GM11168 (cell line): ENCODE measurements around the gene ZNF839.
"Not testable (repeated sequence)": the region's sequence is repeated elsewhere in the genome, so short reads cannot be mapped to it uniquely, and the experiment has no call there.

Experiments
- in situ Hi-C: fragments of 300-500 bp; cut with MboI; formaldehyde crosslinking; loops from one replicate; pipeline ENCODE4 v1.12.0; 2022; ENCODE audit warnings: low sequenced_read_pairs; ENCODE audit not compliant: unreplicated experiment

ZNF839 gene

DNA sequence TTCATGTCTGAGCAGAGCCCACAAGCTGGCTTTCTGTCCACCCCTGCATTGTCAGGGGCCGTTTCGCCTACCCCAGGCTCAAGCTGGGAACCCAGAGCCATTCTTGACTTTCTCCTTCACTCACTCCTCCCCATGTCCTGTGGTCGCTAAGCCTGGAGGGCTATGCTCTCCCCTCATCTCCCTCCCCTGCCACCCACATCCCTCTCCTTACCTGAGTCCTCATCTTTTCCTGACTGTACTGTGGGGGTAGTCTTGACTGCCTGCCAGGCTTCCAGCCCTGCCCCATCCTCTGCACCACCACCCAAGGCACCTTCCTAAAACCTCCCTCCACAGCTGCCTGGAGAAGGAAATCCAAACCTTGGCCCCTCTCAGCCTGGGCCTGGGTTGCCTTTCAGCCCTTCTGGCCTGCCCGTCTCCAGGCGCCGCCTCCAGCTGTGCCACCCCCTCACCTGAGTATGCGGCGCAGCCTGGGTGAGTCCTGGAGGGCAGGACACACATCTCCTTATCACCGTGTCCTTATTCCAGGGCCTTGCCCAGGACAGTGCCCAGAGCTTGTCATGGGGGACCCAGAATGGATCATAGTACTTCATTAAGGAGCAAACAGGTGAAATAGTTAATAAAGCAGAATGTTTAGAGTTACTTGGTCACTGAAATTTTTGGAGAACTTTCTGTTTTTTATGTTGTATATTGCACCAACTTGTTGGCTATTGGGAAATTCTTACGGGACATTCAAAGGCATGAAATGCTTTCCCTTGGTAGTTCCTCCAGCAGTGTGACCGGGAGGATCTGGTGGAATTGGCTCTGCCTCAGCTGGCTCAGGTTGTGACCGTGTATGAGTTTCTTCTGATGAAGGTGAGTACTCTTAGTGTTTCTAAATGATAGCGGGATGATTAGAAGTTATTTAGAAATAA, 14.5 kb downstream of the ZNF839 start:
- in situ Hi-C loops = no loop called here

DNA sequence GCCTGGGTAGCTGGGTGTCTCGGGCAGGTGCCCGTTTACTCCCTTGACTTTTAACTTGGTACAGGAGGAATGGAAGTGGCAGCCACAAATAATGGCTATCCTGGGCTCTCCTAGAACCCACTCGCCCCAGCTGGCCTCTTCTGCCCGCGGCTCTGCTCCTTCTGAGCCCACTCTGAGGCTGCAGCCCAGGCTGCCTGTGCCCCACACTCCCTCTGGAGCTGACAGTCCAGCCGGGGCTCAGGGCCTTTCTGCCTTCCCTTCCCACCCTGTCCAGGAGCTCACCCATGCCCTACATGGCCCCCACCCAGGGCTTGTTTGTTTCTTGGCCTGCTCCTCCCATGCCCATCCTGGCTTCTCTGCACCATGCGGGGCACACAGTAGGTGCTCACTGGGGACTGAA, 15.6 kb downstream of the ZNF839 start:
- in situ Hi-C loops = no loop called here

DNA sequence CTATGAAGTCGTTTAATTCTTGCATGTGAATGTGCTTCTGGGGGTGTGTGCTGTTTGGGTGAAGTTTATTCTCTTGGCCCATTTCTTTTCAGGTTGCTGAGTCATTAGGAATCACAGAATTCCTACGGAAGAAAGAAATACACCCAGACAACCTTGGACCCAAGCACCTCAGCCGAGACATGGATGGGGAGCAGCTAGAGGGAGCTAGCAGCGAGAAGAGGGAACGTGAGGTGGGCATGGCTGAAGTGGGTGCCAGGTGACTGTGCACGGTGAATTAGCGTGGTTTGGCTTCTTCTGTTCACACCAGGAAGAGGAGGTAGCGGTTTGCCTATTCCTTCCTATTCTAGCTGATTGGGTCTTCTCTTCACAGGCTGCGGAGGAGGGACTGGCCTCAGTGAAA, 19.2 kb downstream of the ZNF839 start:
- in situ Hi-C loops = no loop called here

DNA sequence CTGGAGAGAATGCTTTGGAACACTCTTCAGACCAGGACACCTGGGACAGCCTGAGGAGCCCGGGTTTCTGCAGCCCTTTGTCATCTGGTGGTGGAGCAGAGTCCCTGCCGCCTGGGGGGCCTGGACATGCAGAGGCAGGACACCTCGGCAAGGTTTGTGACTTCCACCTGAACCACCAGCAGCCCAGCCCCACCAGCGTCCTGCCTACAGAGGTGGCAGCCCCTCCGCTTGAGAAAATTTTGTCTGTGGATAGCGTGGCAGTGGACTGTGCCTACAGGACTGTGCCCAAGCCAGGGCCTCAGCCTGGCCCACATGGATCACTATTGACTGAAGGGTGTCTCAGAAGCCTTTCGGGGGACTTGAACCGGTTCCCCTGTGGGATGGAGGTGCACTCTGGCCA, 22.0 kb downstream of the ZNF839 start:
- in situ Hi-C loops = no loop called here

DNA sequence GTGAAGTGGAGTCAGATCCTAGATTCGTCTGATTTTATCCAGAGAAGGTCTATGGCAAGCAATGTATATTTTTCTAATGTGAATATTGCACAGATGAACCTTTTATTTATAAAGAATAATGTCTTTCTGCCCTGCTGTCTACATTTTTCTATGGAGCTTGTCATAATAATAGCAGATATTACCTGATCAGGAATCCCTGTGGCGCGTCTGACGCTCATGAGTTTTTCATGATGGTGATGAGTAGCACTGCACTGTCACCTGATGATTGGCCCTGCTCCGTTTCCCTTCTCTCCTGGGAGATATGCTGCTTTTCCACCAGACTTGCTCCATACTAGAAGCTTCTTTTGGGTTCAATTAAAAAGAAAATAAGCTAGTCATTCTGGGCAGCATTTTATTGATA, 22.7 kb downstream of the ZNF839 start:
- in situ Hi-C loops = no loop called here

DNA sequence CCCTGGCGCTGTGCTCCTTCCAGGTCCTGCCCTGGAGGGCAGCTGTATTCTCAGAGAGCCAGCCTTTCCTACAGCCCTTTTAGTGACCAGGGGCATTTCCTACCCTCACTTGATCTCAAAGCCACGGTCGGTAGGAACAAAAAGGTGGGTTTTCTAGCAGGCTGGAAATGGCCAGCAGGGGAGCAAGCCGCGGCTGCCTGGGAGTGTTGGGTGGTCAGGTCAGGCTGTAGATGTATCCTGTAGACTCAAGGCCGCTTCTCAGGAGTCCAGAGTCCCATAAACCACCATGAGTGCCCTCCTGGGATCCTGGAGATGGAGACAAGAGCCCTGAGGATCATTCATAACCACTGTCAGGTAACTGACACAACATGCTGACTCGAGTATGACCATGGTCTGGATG, 24.5 kb downstream of the ZNF839 start:
- in situ Hi-C loops = no loop called here

DNA sequence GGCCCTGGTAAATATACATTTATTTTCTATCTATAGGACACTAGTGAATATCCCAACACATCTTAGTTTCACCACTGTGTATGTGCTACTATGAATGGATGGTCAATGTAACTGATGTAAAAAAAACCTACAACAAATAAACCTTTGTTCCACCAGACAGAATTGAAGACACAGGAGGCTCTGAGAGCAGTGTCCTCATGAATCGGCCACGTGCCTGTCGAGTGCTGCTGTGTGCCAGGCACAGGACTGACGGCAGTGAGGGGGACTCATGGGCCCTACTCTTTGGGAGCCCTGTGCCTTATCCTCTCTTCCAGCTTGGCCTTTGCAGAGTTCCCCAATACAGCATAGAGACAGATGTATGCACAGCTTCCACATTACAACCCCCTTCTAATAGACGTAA, 24.9 kb downstream of the ZNF839 start:
- in situ Hi-C loops = no loop called here

DNA sequence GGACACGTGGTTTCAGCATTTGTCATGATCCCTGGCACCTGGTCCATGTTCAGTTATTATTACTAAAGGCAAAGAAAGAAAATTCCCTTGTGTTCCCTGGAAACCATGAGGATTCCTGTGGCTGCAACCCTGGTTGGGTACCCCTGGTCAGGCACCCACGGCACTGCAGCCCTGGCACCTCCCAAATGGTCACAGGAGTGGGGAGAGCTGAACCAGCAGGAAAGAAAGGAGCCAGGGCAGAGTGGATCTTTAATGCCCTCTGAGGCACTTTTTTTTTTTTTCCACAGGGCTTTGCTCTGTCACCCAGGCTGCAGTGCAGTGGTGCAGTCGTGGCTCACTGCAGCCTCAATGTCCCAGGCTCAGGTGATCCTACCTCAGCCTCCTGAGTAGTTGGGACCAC, 25.7 kb downstream of the ZNF839 start:
- in situ Hi-C loops = no loop called here

DNA sequence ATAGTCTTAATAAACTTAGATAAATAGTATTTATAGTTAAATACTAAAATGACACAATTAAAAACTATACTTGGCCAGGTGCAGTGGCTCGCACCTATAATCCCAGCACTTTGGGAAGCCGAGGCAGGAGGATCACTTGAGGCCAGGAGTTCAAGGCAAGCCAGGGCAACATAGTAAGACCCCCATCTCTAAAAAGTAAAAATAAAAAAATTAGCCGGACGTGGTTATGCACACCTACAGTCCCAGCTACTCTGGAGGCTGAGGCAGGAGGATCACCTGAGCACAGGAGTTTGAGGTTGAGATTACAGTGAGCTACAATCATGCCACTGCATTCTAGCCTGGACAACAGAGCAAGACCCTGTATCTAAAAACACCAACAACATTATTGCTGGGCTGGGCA, 27.1 kb downstream of the ZNF839 start:
- in situ Hi-C loops = no loop called here

DNA sequence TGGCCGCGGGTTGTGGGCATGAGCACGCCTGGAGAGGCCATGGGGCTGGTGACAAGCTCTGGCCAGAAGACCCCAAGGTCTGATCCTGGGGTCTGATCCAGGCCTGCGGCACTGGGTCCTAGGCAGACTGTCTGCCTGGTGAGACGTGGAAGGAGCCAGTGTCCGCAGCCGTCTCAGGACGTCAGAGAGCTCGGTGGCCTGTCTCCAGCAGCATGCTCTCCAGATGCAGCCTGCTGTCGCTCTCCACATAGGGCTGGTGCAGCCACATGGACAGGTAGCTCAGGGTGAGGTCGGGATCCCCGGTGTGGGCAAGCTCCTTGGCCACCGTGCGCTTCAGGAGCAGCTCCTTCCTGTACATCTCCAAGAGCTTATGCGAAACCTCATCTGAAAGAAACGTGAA, 28.8 kb downstream of the ZNF839 start:
- in situ Hi-C loops = no loop called here

DNA sequence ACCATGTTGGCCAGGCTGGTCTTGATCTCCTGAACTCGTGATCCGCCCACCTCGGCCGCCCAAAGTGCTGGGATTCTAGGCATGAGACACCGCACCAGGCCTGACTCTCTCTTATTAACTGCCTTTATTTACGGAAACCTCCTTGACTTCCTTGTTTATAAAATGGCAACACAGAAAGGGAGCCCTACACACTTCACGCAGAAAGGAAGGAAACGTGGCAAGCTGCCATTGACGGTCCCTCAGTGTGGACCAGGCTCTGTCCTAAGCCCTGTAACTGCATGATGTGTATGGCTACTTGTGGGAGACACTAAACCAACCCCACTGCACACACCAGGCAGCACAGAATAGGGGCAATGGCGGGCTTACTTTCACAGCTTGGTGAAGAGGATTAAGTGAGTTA, 31.5 kb downstream of the ZNF839 start:
- in situ Hi-C loops = no loop called here

DNA sequence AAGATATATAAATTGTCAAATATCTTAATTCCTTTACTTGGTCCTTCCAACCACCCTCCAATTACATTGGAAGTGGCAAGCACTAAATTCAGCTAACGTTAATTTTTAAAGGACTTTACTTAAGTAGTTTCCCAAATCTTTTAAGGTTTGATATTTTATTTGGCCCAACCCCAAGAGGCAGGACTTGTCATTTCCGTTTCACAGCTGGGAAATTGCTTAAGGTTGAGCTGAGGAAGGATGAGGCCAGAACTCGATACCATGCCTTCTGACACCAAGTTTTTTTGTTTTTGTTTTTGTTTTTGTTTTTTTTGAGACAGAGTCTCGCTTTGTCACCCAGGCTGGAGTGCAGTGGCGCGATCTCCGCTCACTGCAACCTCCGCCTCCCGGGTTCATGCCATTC, 32.0 kb downstream of the ZNF839 start:
- in situ Hi-C loops = not testable (repeated sequence)

DNA sequence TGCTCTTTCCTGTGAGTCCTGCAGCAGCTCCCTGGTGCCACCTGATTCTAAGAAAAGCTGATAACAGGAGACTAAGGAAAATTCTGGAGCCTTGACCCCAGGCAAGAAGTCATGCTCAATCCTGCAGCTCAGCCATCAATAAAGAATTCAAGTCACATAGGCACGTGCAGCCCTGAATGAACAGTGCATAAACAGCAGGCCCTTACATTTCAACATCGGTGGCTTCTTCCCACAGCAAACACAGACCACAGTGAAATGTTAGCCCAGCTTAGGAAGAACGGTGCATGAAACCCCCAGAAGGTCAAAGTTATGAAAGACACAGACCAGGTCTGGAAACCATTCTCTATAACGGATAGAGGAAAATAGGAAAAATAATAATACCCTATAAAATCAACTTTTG, 32.7 kb downstream of the ZNF839 start:
- in situ Hi-C loops = no loop called here

DNA sequence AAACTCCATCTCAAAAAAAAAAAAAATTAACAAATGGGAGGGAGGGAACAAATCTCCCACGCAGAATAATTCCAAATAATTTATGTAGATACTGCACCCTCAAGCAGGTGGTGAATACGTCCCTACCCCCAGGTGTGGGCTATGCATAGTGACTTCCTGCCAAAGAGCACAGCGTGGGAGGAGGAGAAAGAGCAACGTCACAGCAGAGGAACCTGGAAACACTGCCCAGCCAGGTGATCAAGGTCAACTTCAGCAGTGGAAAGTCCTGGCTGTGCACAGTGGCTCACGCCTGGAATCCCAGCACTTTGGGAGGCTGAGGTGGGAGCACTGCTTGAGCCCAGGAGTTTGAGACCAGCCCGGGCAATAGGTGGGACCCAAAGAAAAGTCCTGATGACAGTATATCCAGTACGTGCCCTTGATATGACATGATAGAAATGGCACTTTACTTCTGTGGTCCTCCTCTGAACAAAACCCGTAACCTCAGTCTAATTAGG, 33.6 kb downstream of the ZNF839 start:
- in situ Hi-C loops = no loop called here

DNA sequence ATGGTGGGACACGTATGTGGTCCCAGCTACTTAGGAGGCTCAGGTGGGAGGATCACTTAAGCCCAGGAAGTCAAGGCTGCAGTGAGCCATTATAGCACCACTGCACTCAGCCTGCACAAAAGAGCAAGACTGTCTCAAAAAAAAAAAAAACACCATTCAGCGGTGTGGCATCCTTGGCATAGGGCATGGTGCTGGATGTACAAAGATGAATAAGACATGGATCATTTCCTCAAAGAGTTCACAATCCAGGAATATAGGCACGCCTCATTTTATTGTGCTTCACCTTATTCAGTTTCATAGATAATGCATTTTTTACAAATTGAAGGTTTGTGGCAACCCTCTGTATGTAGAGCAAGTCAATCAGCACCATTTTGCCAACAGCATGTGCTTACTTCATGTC, 36.7 kb downstream of the ZNF839 start:
- in situ Hi-C loops = no loop called here

DNA sequence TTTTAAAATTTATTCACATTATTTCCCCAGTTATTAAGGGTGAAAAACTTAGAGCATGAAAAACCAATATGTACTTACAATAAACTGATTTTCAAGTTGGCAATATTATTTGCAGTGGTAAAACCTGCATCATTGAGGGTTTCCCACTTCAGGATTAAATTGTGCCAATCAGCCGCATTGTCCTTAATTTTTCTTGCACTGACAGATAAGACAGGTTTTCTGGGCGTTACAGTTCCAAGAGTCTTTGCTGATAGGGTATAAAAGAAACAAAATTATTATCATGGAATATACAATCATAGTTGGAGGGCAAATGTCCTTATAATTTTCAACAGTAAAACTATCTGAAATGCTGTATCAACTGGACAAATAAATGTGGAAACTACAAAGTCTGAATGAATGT, 39.8 kb downstream of the ZNF839 start:
- in situ Hi-C loops = no loop called here

DNA sequence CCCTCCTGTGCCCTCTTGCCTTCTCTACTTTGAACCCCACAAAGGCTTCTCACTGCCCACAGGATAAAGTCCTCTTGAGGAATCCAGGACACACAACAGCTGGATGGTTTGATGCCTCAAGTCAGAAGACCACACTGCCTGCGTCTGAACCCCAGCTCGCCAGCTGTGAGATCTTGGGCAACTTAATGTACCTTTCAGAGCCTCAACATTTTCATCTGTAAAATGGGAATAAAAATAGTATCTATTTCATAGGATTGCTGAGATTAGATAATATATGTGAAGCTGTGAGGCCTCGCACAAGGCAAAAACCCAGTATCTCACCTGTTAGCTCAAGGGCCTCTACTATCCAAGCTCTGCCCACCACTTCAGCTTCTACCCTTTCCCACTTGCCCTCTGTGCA, 40.8 kb downstream of the ZNF839 start:
- in situ Hi-C loops = no loop called here

DNA sequence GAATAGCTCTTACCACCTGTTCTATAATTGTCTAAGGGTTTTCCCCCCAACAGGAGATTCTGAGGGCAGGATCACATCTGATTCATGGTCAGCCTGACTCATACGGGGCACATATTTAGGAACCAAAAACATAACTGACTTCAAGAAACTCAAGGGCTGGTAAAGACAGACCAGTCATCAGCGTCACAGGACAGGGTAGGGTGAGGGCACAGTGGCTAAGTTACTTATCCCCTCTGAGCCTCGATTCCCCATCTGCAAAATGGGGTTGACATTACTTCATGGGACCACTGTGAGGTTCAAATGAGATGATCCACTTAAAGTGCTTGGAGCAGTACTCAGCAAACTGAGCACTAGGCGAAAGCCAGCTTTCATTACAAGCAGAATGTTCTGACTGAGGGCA, 42.5 kb downstream of the ZNF839 start:
- in situ Hi-C loops = no loop called here

DNA sequence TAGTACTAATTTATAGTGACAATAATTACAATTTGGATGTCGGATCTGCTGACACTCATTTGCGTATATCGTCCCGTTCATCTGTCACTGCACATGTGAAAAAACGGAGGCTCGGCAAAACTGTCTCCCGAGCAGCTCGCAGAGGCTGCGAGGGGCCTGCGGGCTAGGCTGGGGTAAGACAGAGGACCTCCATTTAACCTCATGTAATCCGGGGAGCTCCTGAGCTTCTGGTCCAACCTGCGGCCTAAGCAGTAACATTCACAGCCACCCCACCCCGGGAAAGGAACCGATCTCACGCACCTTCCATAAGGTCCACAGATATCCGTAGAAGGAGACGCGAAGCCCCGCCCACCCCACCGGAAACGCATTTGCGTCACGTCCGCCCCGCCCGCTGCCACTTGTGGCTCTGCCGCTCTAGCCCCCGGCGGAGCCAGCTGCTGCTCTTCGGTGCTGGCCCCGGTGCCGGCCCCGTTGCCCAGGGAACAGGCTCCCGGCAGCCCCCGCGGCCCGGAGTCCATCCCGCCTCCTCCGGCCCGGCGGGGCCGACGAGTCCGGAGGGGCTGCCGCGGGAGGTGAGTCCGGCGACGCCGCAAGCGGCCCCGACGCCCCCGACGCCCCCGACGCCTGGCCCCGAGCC, 43.1 kb downstream of the ZNF839 start, which contains the start of the genes CINP and TECPR2:
Gene CINP (minus strand): TSS at position 346 of the 637 bp plus-strand sequence. CDS start 39 bp downstream, at position 307.
Gene TECPR2 (plus strand): TSS at position 397 of the 637 bp plus-strand sequence. CDS start 13,781 bp downstream, outside the sequence.
- in situ Hi-C loops = no loop called here

DNA sequence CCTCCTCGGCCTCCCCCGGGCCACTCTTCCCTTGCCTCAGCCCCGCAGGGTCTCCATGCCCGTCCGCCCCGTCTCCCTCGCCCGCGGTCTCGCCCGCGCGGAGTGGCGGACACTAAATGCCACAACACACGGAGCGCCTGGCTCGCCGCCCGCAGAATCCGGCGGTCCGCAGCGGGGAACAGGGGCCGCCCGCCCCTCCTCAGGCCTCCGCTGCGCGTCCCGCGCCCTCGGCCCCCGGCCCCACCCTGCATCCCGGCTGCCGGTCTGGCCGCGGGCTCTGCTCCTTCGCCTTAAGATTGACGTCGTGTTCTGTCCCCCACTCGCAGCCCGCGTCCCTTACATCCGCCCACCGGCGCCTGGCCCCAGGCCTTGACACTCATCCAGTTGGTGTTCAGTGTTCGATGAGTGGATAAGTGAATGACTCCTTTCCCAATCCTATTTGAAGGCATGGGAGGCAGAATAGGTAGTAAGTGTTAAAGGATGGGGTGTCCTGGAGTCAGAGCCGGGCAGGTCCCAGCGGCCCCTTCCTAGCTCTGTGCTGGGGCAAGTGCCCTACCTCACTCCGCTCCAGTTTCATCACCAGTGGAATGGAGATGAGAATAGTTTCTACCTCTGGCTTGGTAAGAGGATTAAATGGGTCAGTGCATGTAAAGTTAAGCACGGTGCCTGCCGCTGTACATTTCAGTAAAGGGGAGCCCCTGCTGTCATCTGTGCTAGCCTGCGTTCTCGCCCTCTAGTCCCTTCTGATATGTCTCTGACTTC, 43.8 kb downstream of the ZNF839 start:
- in situ Hi-C loops = no loop called here
